HTR-8/SVneo (cell line): ENCODE data around the gene OGFOD3.
A peak's percentile ranks its signal among the peaks of the same experiment; 100 is the strongest.

ENCODE experiments used
- DNase-seq: peaks from one replicate; pipeline ENCODE4 v3.0.0; 2011; ENCODE audit warnings: low spot score, mixed read lengths; ENCODE audit not compliant: insufficient read length
- FAIRE-seq: peaks from 2 replicates; lab custom pipeline; 2011; peaks lifted over from hg19 to GRCh38; lab: Jason Lieb, UNC

The OGFOD3 gene

GRCh38 chr17:82410014-82410716 lies 8.2 kb downstream of the OGFOD3 start:
- FAIRE-seq (no peak), DNase-seq (no peak)

- FAIRE-seq (no peak), DNase-seq (no peak)
Measured at GRCh38 chr17:82408938-82409318, 9.5 kb downstream of the OGFOD3 start.

- no peak for DNase-seq
- FAIRE-seq = no peak
Measured at GRCh38 chr17:82408288-82408937, 10.0 kb downstream of the OGFOD3 start.

GRCh38 chr17:82407255-82407654 lies 11.1 kb downstream of the OGFOD3 start:
- no peak for DNase-seq
- FAIRE-seq = peak; percentile 89

- FAIRE-seq (no peak), DNase-seq (no peak)
Measured at GRCh38 chr17:82406131-82406671, 12.2 kb downstream of the OGFOD3 start.

GRCh38 chr17:82405051-82405450 lies 13.3 kb downstream of the OGFOD3 start:
- no peak for DNase-seq
- no peak for FAIRE-seq

- FAIRE-seq (no peak), DNase-seq (no peak)
Measured at GRCh38 chr17:82403662-82404660, 14.4 kb downstream of the OGFOD3 start.

GRCh38 chr17:82402865-82403264 lies 15.5 kb downstream of the OGFOD3 start:
- DNase-seq (no peak), FAIRE-seq (no peak)

GRCh38 chr17:82400830-82401229 lies 17.6 kb downstream of the OGFOD3 start:
- FAIRE-seq = no peak

GRCh38 chr17:82400206-82400605 lies 18.2 kb downstream of the OGFOD3 start:
- FAIRE-seq (no peak), DNase-seq (no peak)

More at GRCh38 chr17:82400830-82401229, 17.6 kb downstream of the OGFOD3 start:
- DNase-seq = no peak

- no peak for FAIRE-seq
Measured at GRCh38 chr17:82399601-82400101, 18.7 kb downstream of the OGFOD3 start.

GRCh38 chr17:82399041-82399441 lies 19.3 kb downstream of the OGFOD3 start:
- no peak for DNase-seq

More at GRCh38 chr17:82399601-82400101, 18.7 kb downstream of the OGFOD3 start:
- no peak for DNase-seq

GRCh38 chr17:82397449-82398335 lies 20.7 kb downstream of the OGFOD3 start:
- no peak for DNase-seq
- FAIRE-seq = no peak

More at GRCh38 chr17:82399041-82399441, 19.3 kb downstream of the OGFOD3 start:
- FAIRE-seq = no peak

GRCh38 chr17:82396601-82397435 lies 21.6 kb downstream of the OGFOD3 start:
- no peak for DNase-seq
- FAIRE-seq = no peak

- DNase-seq (no peak), FAIRE-seq (no peak)
Measured at GRCh38 chr17:82394278-82394677, 24.1 kb downstream of the OGFOD3 start.

GRCh38 chr17:82392941-82393340 lies 25.4 kb downstream of the OGFOD3 start:
- no peak for FAIRE-seq
- no peak for DNase-seq

GRCh38 chr17:82392209-82392920 lies 26.0 kb downstream of the OGFOD3 start:
- no peak for DNase-seq
- FAIRE-seq = no peak
